ENCODE measurements around the gene PCNX3. TPM values are rescaled to one million over a fixed set of nuclear protein-coding genes. Genes with fewer than 3 reads are reported as not detected.

PCNX3 gene
- total and polyA plus RNA-seq, 2 donors (not counting 3 experiments of a cell fraction or from before 2014, with no cell fraction given): 42.6 to 53.9 TPM

DNA sequence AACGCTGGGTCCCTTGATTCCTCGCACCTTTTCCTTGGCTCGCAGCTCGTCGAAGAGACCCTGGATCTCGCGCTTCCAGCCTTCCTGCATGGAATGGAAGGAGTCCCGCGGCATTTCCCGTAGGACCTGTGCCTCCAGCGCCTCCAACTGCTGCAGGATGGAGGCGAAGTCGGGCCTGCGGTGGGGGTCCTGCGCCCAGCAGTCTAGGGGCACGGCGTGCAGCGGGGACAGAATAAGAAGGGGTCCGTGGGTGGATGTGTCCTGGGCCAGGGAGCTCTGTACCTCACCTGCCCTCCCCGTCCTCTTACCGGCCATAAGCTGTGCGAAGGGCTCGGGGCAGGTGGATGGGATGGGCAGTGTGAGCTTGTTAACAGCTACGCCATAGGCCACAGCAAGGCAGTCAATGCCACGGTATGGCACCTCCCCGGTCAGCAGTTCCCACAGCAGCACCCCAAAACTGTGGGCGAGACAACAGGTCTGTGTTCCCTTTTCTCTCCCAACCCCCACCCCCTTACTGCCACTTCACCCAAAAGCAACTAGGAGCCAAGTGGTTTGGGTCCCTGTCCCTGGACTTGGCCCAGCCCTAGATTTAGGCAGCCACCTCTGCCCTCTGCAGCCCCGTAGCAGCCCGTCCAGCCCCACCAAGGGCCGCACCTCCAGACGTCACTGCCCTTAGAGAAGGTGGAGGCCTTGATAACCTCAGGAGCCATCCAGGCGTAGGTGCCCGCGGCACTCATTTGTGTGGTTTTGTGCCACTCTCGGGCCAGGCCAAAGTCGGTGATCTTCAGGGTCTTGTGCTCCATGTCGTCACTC is 7.8 kb upstream of the PCNX3 start:
- Histone ChIP-seq H3K9me3 (replicated peaks; ENCODE audit: control insufficient read depth, insufficient read depth, low read length) (no peaks in the 10 kb centered on the region), H3K9ac (replicated peaks; ENCODE audit: extremely low read depth, insufficient read depth, low read length) (no peak overlapping the region), H3K27ac (ENCODE audit: insufficient read depth, low read depth, low read length) (no peak overlapping the region), H3K4me1 (ENCODE audit: control insufficient read depth, extremely low read depth, insufficient read depth, low read length) (peaks cover 49% of the 10 kb centered on the region), H3K27me3 (ENCODE audit: control insufficient read depth in 2 of 2, insufficient read depth in 2 of 2, low read length in 2 of 2) (no peaks in the 10 kb centered on the region), H3K4me3 (replicated peaks in 1 of 3; ENCODE audit: insufficient read depth in 1 of 3, low read depth in 1 of 3, low read length in 3 of 3) (no peak overlapping the region), H3K79me2 (ENCODE audit: control insufficient read depth, insufficient read depth, low read length) (peaks cover 48% of the 10 kb centered on the region), H3K9me1 (replicated peaks; ENCODE audit: control insufficient read depth, extremely low read depth, insufficient read depth, low read length) (no peaks in the 10 kb centered on the region), H3K36me3 (ENCODE audit: control insufficient read depth in 2 of 2, extremely low read depth in 1 of 2, insufficient read depth in 2 of 2, low read length in 2 of 2) (peaks cover 15 to 54% of the 10 kb centered on the region in 2 experiments), H4K20me1 (replicated peaks; ENCODE audit: control insufficient read depth, extremely low read depth, insufficient read depth, low read length) (no peaks in the 10 kb centered on the region), H2AFZ (ENCODE audit: low read depth, low read length) (no peak overlapping the region), H3K4me2 (ENCODE audit: insufficient read depth, low read length) (peak overlapping the region; percentile 5)
- intact Hi-C loops (cut with micrococcal nuclease): loop anchor here (1.0 kb wide), 2 partner anchors 7 to 15 kb away; partner anchors contain the start of gene PCNX3
- FAIRE-seq (peak; percentile 38), DNase-seq (ENCODE audit: low read depth, low spot score) (no peak)
- TF ChIP-seq GATA2 (IDR thresholded peaks at IDR 0.05; ENCODE audit: insufficient read depth, insufficient read length, low read depth, low read length): no peak
- TF ChIP-seq, protein P1, sequence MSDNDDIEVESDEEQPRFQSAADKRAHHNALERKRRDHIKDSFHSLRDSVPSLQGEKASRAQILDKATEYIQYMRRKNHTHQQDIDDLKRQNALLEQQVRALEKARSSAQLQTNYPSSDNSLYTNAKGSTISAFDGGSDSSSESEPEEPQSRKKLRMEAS (IDR thresholded peaks at IDR 0.05; ENCODE audit: insufficient read depth, insufficient read length): no peak
- TF ChIP-seq POLR2A (IDR thresholded peaks at IDR 0.05; ENCODE audit: low read depth, low read length): no peak
- TF ChIP-seq JUN (IDR thresholded peaks at IDR 0.05; ENCODE audit: borderline replicate concordance, insufficient read depth, insufficient read length, low read depth): no peak
- no peak for TF ChIP-seq POLR2AphosphoS5 (IDR thresholded peaks at IDR 0.05; ENCODE audit: insufficient read depth, low read depth, low read length)
- TF ChIP-seq MYC (IDR thresholded peaks at IDR 0.05; ENCODE audit: low read depth, low read length): no peak
- TF ChIP-seq, protein P2, sequence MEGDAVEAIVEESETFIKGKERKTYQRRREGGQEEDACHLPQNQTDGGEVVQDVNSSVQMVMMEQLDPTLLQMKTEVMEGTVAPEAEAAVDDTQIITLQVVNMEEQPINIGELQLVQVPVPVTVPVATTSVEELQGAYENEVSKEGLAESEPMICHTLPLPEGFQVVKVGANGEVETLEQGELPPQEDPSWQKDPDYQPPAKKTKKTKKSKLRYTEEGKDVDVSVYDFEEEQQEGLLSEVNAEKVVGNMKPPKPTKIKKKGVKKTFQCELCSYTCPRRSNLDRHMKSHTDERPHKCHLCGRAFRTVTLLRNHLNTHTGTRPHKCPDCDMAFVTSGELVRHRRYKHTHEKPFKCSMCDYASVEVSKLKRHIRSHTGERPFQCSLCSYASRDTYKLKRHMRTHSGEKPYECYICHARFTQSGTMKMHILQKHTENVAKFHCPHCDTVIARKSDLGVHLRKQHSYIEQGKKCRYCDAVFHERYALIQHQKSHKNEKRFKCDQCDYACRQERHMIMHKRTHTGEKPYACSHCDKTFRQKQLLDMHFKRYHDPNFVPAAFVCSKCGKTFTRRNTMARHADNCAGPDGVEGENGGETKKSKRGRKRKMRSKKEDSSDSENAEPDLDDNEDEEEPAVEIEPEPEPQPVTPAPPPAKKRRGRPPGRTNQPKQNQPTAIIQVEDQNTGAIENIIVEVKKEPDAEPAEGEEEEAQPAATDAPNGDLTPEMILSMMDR (IDR thresholded peaks at IDR 0.05; ENCODE audit: extremely low read depth in 1 of 2, insufficient read depth in 1 of 2, low read depth in 1 of 2, low read length in 2 of 2): no peak
- TF ChIP-seq EZH2 (IDR thresholded peaks at IDR 0.05; ENCODE audit: borderline replicate concordance, low read depth, low read length, severe bottlenecking): no peak
- TF ChIP-seq FOS (IDR thresholded peaks at IDR 0.05; ENCODE audit: borderline replicate concordance, insufficient read depth, low read length): no peak
- ChIA-PET POLR2A (interaction anchor here (0.6 kb wide), 1 partner anchor 188 kb away, joined by 3 read pairs; no protein-coding TSS in a partner anchor), CTCF (interaction anchor here (0.9 to 2.4 kb wide), 7 partner anchors 10 to 68 kb away, joined by 3 to 19 read pairs (median 5); partner anchors contain the start of gene FAM89B)
- TSS peak; percentile 24 for BruUV-seq (replicated peaks)
- dilution Hi-C loops (cut with MboI; ENCODE audit: extremely low pct_ligation_motif_present, low sequenced_read_pairs): no loop called here
